ENCODE data around the gene CCDC192.

CCDC192 gene

GRCh38 chr5:127976991-127977717 lies 274.0 kb downstream of the CCDC192 start:
- TF ChIP-seq ZFX (IDR thresholded peaks at IDR 0.05; ENCODE audit: borderline replicate concordance) (no peak), CTCF (IDR thresholded peaks at IDR 0.05) (no peak)
- H3K27ac ChIP-seq, result no peak overlapping the region

GRCh38 chr5:127978738-127979300 lies 275.6 kb downstream of the CCDC192 start:
- no peak for TF ChIP-seq ZFX (IDR thresholded peaks at IDR 0.05; ENCODE audit: borderline replicate concordance)
- no peak for TF ChIP-seq CTCF (IDR thresholded peaks at IDR 0.05)
- no peak overlapping the region for H3K27ac ChIP-seq

GRCh38 chr5:127979475-127979874 lies 276.3 kb downstream of the CCDC192 start:
- TF ChIP-seq CTCF (IDR thresholded peaks at IDR 0.05) (no peak), ZFX (IDR thresholded peaks at IDR 0.05; ENCODE audit: borderline replicate concordance) (no peak)

GRCh38 chr5:127980843-127981242 lies 277.7 kb downstream of the CCDC192 start:
- peak overlapping the region; percentile 42 for H3K27ac ChIP-seq
- no peak for TF ChIP-seq CTCF (IDR thresholded peaks at IDR 0.05)
- TF ChIP-seq ZFX (IDR thresholded peaks at IDR 0.05; ENCODE audit: borderline replicate concordance), result no peak

More at GRCh38 chr5:127979475-127979874, 276.3 kb downstream of the CCDC192 start:
- no peak overlapping the region for H3K27ac ChIP-seq

- peak overlapping the region; percentile 42 for H3K27ac ChIP-seq
- TF ChIP-seq CTCF (IDR thresholded peaks at IDR 0.05) (no peak), ZFX (IDR thresholded peaks at IDR 0.05; ENCODE audit: borderline replicate concordance) (no peak)
Measured at GRCh38 chr5:127981498-127981897, 278.3 kb downstream of the CCDC192 start.

- TF ChIP-seq CTCF (IDR thresholded peaks at IDR 0.05) (no peak), ZFX (IDR thresholded peaks at IDR 0.05; ENCODE audit: borderline replicate concordance) (no peak)
- H3K27ac ChIP-seq, result no peak overlapping the region
Measured at GRCh38 chr5:127985811-127986325, 282.7 kb downstream of the CCDC192 start.
